MCF 10A (cell line): ENCODE data around the gene ZNF827. TPM values are rescaled to one million over a fixed set of nuclear protein-coding genes. Genes with fewer than 3 reads are reported as not detected.

Experiments
- BruUV-seq: library from RNA; stranded (reverse); fragments of 400-500 nt; replicated peaks from 2 replicates; lab custom pipeline; 2021; lab: Mats Ljungman, UMichigan
- CTCF ChIA-PET: fragments of 300-600 bp; sonication (Branson Sonifier 250); formaldehyde crosslinking; extraction: SDS; loops from one replicate; lab custom pipeline; 2021; ENCODE audit warnings: antibody characterized with exemption, inconsistent platforms; lab: Yijun Ruan, JAX
- POLR2A ChIA-PET: fragments of 300-600, 350-650 bp; sonication (Branson Sonifier 250); formaldehyde crosslinking; extraction: SDS; loops from one replicate; lab custom pipeline; 2020; ENCODE audit warnings: antibody characterized with exemption, inconsistent platforms; lab: Yijun Ruan, JAX
- DNase-seq: peaks from one replicate; pipeline ENCODE4 v3.0.0-alpha.2; 2018; ENCODE audit not compliant: unreplicated experiment
- H3K27ac Mint-ChIP-seq: one replicate; pipeline ENCODE4 v1.8.0; 2022; ENCODE audit warnings: mild to moderate bottlenecking, low read depth, mixed read lengths; ENCODE audit not compliant: unreplicated experiment
- H3K27me3 Mint-ChIP-seq: one replicate; pipeline ENCODE4 v1.8.0; 2022; ENCODE audit warnings: mixed read lengths; ENCODE audit not compliant: insufficient read depth, unreplicated experiment
- H3K36me3 Mint-ChIP-seq: one replicate; pipeline ENCODE4 v1.8.0; 2022; ENCODE audit warnings: mild to moderate bottlenecking, moderate library complexity, mixed read lengths; ENCODE audit not compliant: insufficient read depth, unreplicated experiment
- H3K4me1 Mint-ChIP-seq: one replicate; pipeline ENCODE4 v1.8.0; 2022; ENCODE audit warnings: mixed read lengths; ENCODE audit not compliant: insufficient read depth, unreplicated experiment
- H3K4me3 Mint-ChIP-seq: one replicate; pipeline ENCODE4 v1.8.0; 2022; ENCODE audit warnings: mild to moderate bottlenecking, moderate library complexity, mixed read lengths; ENCODE audit not compliant: unreplicated experiment
- H3K9me3 Mint-ChIP-seq: one replicate; pipeline ENCODE4 v1.8.0; 2022; ENCODE audit warnings: mixed read lengths; ENCODE audit not compliant: unreplicated experiment
- CTCF ChIP-seq: fragments of 200-600 bp; IDR thresholded peaks from one replicate; pipeline ENCODE4 v1.8.0; 2022; ENCODE audit warnings: antibody characterized with exemption, mild to moderate bottlenecking; ENCODE audit not compliant: unreplicated experiment
- intact Hi-C: fragments of 100-400 bp; cut with micrococcal nuclease; formaldehyde crosslinking; loops from 2 replicates; pipeline ENCODE4 v1.14.1; 2022
- total RNA-seq: library from RNA; stranded (reverse); gene quantifications from 2 replicates; pipeline ENCODE4 v1.2.3, GENCODE V29; 2022

Gene ZNF827
- total RNA-seq, 1 experiment from 2014 or later, result 11.3 TPM

- ChIA-PET CTCF (interaction anchor here (1.7 kb wide), 1 partner anchor 212 kb away, joined by 6 read pairs; no protein-coding TSS in a partner anchor), POLR2A (interaction anchor here (0.6 kb wide), 1 partner anchor 9 kb away, joined by 3 read pairs; no protein-coding TSS in a partner anchor)
- Mint-ChIP-seq H3K4me1 (no peaks in the 10 kb centered on the region), H3K27ac (no peak overlapping the region), H3K9me3 (no peaks in the 10 kb centered on the region), H3K27me3 (no peaks in the 10 kb centered on the region), H3K36me3 (peaks cover 12% of the 10 kb centered on the region), H3K4me3 (no peak overlapping the region)
- no peak for TF ChIP-seq CTCF
- BruUV-seq, result no TSS peak
- intact Hi-C loops, result no loop called here
- DNase-seq, result no peak
Observed at GRCh38 chr4:145822181-145822580, 116.4 kb downstream of the ZNF827 start.

- intact Hi-C loops, result no loop called here
- no TSS peak for BruUV-seq
- no peak overlapping the region for H3K4me3 Mint-ChIP-seq
- H3K27me3 Mint-ChIP-seq, result no peaks in the 10 kb centered on the region
- no peak overlapping the region for H3K27ac Mint-ChIP-seq
- no peaks in the 10 kb centered on the region for H3K4me1 Mint-ChIP-seq
- CTCF ChIA-PET, result interaction anchor here (0.6 kb wide), 1 partner anchor 538 kb away, joined by 3 read pairs; no protein-coding TSS in a partner anchor
- DNase-seq, result no peak
- H3K9me3 Mint-ChIP-seq, result no peaks in the 10 kb centered on the region
- POLR2A ChIA-PET, result interaction anchor here (0.5 to 0.6 kb wide), 2 partner anchors 9 to 203 kb away, joined by 3 read pairs; partner anchors contain the start of gene MMAA
- TF ChIP-seq CTCF, result no peak
- H3K36me3 Mint-ChIP-seq, result peaks cover 12% of the 10 kb centered on the region
Observed at GRCh38 chr4:145821766-145822165, 116.9 kb downstream of the ZNF827 start.

- Mint-ChIP-seq H3K27me3 (no peaks in the 10 kb centered on the region), H3K27ac (no peak overlapping the region), H3K36me3 (peaks cover 9% of the 10 kb centered on the region), H3K4me1 (no peaks in the 10 kb centered on the region), H3K9me3 (no peaks in the 10 kb centered on the region), H3K4me3 (no peak overlapping the region)
- CTCF ChIA-PET, result no interaction called here
- intact Hi-C loops, result no loop called here
- BruUV-seq, result no TSS peak
- no peak for DNase-seq
- POLR2A ChIA-PET, result interaction anchor here (0.6 to 1.0 kb wide), 2 partner anchors 9 to 1803 kb away, joined by 4 read pairs; no protein-coding TSS in a partner anchor
- TF ChIP-seq CTCF, result no peak
Observed at GRCh38 chr4:145820407-145820806, 118.2 kb downstream of the ZNF827 start.

GRCh38 chr4:145819853-145820181 is 118.8 kb downstream of the ZNF827 start:
- no peaks in the 10 kb centered on the region for H3K4me1 Mint-ChIP-seq
- no peak for DNase-seq
- H3K9me3 Mint-ChIP-seq, result no peaks in the 10 kb centered on the region
- H3K27me3 Mint-ChIP-seq, result no peaks in the 10 kb centered on the region
- BruUV-seq, result no TSS peak
- no peak overlapping the region for H3K4me3 Mint-ChIP-seq
- ChIA-PET POLR2A (interaction anchor here (0.6 to 1.1 kb wide), 3 partner anchors 8 to 1803 kb away, joined by 3 to 4 read pairs (median 4); no protein-coding TSS in a partner anchor), CTCF (interaction anchor here (0.7 kb wide), 1 partner anchor 183 kb away, joined by 6 read pairs; no protein-coding TSS in a partner anchor)
- TF ChIP-seq CTCF, result no peak
- intact Hi-C loops, result no loop called here
- H3K27ac Mint-ChIP-seq, result no peak overlapping the region
- peaks cover 10% of the 10 kb centered on the region for H3K36me3 Mint-ChIP-seq
